GM21576 (cell line): ENCODE results near the gene CAMKMT.

Experiments
- ATAC-seq: cut with Tn5 transposase; IDR thresholded peaks from one replicate; pipeline ENCODE4 v1.9.1; 2021; ENCODE audit warnings: mild to moderate bottlenecking, moderate library complexity; ENCODE audit not compliant: unreplicated experiment

Gene CAMKMT

DNA sequence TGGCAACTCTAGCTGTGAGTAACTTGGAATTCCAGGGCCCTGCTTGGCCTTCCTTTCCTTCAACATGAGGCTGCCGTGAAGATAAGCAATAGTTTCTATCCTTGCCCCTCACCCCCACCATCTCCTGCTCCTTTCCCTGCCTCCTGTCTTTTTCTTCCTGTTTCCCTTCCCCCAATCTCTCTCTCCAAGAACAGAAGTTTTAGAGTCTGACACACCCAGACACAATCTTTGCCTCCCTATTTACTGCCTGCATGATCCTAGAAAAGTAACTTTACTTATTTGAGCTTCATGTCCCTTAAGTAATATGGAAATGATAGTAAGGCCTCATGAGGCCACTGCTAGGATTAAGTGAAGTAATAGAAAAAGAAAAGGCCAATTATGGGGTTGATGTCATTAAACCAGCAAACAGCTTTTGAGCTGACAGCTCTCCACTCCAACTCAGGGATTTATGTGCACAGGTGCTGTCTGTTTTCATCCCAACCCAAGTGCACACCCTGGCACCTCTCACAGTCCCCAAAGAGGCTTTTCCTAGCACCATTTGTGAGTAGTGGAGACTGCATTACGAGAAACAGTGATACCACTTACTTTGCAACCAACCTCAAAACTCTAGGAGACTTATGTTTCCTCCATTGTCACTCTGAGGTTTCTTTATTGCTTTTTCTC lies 456.1 kb downstream of the CAMKMT start:
- ATAC-seq, result no peak

- ATAC-seq, result no peak
Observed at GRCh38 chr2:44819061-44819460, 457.3 kb downstream of the CAMKMT start.

GRCh38 chr2:44821500-44821899 lies 459.8 kb downstream of the CAMKMT start:
- ATAC-seq, result no peak

GRCh38 chr2:44822174-44822573 lies 460.4 kb downstream of the CAMKMT start:
- ATAC-seq, result no peak
